Measurements from ENCODE around the gene XIAP.
"Not testable (repeated sequence)": the region's sequence is repeated elsewhere in the genome, so short reads cannot be mapped to it uniquely, and the experiment has no call there.

XIAP gene

DNA sequence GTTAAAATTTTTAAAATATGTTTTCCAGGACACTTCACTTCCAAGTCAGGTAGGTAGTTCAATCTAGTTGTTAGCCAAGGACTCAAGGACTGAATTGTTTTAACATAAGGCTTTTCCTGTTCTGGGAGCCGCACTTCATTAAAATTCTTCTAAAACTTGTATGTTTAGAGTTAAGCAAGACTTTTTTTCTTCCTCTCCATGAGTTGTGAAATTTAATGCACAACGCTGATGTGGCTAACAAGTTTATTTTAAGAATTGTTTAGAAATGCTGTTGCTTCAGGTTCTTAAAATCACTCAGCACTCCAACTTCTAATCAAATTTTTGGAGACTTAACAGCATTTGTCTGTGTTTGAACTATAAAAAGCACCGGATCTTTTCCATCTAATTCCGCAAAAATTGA, 49.7 kb downstream of the XIAP start:
- Mint-ChIP-seq H3K4me3 (no peak overlapping the region), H3K27ac (no peak overlapping the region), H3K9me3 (no peaks in the 10 kb centered on the region), H3K36me3 (no peaks in the 10 kb centered on the region), H3K27me3 (no peaks in the 10 kb centered on the region), H3K4me1 (peaks cover 13% of the 10 kb centered on the region)

DNA sequence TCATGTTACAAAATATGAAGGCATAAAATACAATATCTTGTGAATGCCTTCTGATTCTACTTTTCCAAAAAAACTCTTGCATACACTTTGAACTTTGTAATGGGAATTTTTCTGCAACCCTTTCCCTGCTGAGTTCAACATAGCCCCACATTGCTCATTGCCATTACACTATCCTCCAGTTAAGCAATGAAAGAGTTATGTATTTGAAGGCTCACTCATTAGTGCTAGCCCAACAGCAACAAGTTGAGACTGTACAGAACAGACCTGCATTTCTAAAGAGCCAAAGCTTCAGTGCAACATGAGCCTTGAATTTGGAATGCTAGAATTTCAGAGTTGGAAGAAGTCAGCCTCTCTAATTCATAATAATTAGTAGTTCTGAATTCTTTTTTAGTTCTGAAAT, 57.2 kb downstream of the XIAP start:
- Mint-ChIP-seq H3K4me1 (no peaks in the 10 kb centered on the region), H3K4me3 (no peak overlapping the region), H3K36me3 (no peaks in the 10 kb centered on the region), H3K27ac (no peak overlapping the region), H3K9me3 (no peaks in the 10 kb centered on the region), H3K27me3 (no peaks in the 10 kb centered on the region)

DNA sequence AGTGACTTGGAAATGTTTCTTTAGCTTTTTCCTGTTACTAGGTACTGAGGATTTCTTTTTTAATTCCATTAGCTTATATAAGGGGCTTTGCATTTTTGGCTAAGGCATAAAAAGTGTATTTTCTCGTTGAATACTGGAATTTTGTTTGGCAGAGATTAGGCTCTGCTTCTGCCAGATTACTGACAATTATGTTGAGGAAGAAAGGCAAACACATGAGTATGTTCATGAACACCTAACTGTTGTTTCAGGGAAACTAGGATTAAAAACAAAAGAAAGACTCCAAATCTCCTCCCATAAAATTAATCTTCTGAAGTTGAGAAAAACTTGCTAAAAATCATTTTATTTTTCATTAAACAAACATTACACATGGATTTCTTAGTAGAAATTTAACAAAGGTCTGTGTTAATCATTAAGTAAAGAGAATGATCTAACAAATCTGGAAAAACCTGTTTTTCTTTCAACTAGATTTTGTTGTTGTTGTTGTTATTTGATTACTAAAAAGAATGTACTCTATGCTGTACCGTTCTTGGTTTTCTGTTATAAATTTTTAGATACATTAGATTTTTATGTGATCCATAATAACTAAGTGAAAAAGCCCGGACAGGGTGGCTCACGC, 58.4 kb downstream of the XIAP start:
- no peaks in the 10 kb centered on the region for H3K36me3 Mint-ChIP-seq
- H3K27ac Mint-ChIP-seq, result no peak overlapping the region
- no peak overlapping the region for H3K4me3 Mint-ChIP-seq
- H3K27me3 Mint-ChIP-seq, result no peaks in the 10 kb centered on the region
- no peaks in the 10 kb centered on the region for H3K9me3 Mint-ChIP-seq
- H3K4me1 Mint-ChIP-seq, result no peaks in the 10 kb centered on the region

DNA sequence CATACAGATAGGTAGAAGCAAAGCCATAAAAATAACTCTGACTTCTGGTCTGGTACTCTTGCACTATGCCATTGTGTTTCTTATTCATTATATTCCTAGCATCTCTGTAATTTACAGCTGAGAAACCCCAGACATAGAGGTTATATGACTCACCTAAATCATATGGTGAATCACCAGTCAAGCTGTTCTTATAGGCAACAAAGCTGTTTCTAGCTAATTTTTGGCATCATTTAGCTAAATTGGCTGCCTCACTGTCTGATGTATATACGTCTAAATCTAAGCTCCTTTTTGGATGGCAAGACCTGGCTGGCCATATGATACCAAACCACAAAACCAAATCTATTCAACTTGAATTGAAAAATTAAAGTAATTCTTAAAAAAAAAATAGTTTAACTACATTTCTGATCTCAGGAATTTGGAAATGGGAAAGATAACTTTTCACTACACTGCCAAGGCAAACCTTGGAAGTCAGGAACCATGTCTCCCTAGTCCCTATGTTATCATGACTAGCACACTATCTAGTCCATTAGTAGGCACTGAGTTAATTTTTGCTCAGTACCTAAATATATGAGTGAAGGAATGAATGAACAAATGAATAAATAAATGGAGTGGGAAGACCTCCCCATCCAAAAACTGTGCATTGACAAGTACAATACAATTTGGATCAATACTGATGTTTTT, 60.4 kb downstream of the XIAP start:
- H3K27ac Mint-ChIP-seq, result no peak overlapping the region
- no peaks in the 10 kb centered on the region for H3K9me3 Mint-ChIP-seq
- no peaks in the 10 kb centered on the region for H3K36me3 Mint-ChIP-seq
- no peak overlapping the region for H3K4me3 Mint-ChIP-seq
- no peaks in the 10 kb centered on the region for H3K27me3 Mint-ChIP-seq
- no peaks in the 10 kb centered on the region for H3K4me1 Mint-ChIP-seq

DNA sequence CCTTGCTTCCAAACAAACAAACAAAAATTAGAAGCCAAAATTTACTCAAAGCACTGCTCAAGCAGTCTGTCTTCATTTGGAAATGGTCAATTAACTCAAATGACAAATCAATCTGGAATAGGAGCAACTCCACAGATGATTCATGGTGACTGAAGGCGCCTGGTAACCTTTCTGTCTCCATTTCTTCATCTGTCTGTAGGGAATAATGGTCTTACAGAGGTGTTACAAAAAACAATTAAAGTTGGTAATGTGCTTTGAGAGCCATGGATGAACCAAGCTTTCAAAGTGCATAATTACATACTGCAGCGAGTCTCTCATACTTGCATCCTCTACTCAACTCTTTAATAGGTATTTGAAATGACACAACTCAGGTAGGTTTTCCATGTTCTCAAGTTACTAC, 63.4 kb downstream of the XIAP start:
- no peaks in the 10 kb centered on the region for H3K36me3 Mint-ChIP-seq
- H3K27ac Mint-ChIP-seq, result no peak overlapping the region
- H3K4me3 Mint-ChIP-seq, result no peak overlapping the region
- no peaks in the 10 kb centered on the region for H3K27me3 Mint-ChIP-seq
- no peaks in the 10 kb centered on the region for H3K4me1 Mint-ChIP-seq
- no peaks in the 10 kb centered on the region for H3K9me3 Mint-ChIP-seq

DNA sequence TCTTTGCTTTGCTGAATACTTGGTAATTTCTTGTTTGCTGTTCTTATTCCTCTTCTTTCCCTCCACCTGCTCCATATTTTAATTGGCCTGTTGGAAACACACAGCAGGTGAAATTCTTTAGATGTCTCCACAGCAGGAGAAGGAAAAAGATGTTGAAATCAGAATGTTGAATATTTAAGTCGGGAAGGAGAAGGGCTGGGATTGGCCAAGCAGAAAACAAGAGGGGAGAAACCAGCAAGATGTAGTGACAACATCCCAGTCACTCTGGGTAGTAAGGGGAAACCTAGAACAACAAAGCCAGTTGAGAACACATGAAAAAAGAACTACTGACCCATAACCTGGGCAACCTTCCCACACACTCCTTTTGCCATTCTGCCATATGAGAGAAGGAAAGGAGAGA, 64.3 kb downstream of the XIAP start:
- no peaks in the 10 kb centered on the region for H3K36me3 Mint-ChIP-seq
- H3K27me3 Mint-ChIP-seq, result no peaks in the 10 kb centered on the region
- H3K4me3 Mint-ChIP-seq, result no peak overlapping the region
- H3K9me3 Mint-ChIP-seq, result no peaks in the 10 kb centered on the region
- H3K27ac Mint-ChIP-seq, result no peak overlapping the region
- no peaks in the 10 kb centered on the region for H3K4me1 Mint-ChIP-seq

DNA sequence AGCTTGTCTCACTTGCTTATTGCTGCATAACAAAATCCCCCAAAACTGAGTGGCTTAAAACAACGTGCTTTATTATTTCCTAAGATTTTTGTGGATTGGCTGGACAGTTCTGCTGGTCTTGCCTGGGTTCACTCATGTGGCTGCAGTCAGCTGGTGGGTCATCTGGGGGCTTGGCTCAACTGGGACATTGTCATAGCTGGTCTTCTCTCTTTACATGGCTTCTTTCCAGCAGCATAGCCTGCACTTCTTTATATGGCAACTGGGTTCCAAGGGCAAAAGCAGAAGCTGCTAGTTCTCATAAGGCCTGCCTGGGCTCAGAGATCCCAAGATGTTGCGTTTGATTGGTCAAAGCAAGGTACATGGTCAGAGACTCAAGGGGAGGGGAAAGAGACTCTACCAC, 68.0 kb downstream of the XIAP start:
- Mint-ChIP-seq H3K27me3 (no peaks in the 10 kb centered on the region), H3K4me1 (no peaks in the 10 kb centered on the region), H3K4me3 (no peak overlapping the region), H3K9me3 (no peaks in the 10 kb centered on the region), H3K36me3 (no peaks in the 10 kb centered on the region), H3K27ac (no peak overlapping the region)

DNA sequence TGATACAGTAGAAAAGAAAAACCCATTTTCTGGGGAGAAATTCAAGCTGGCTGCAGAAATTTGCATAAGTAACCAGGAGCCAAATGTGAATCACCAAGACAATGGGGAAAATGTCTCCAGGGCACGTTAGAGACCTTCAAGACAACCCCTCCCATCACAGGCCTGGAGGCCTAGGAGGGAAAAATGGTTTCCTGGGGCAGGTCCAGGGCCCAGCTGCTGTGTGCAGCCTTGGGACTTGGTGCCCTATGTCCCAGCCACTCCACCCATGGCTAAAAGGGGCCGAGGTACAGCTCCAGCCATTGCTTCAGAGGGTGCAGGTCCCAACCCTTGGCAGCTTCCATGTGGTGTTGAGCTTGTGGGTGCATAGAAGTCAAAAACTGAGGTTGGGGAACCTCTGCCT, 72.2 kb downstream of the XIAP start:
- not testable (repeated sequence) for H3K27me3 Mint-ChIP-seq, H3K36me3 Mint-ChIP-seq, H3K9me3 Mint-ChIP-seq, H3K27ac Mint-ChIP-seq, H3K4me3 Mint-ChIP-seq, H3K4me1 Mint-ChIP-seq

DNA sequence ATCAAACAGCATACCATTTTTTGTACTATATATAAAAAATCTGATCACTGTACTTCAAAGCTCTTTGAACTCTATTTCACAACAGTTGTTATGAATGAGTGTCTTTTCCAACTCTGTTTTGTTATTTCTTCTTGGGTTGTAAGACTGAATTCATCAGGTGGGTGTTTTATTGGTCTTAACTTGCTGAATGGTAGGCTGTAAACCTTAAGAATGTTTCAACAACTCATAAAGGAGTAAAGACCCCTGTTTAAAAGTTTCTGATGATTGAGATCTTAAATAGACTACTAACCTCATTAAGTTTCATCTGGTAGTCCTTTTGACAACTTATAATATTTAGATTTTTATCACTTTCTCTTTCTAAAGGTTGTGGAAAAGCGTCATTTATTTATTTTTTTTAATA, 83.2 kb downstream of the XIAP start:
- Mint-ChIP-seq H3K9me3 (no peaks in the 10 kb centered on the region), H3K27ac (no peak overlapping the region), H3K27me3 (no peaks in the 10 kb centered on the region), H3K36me3 (no peaks in the 10 kb centered on the region), H3K4me1 (no peaks in the 10 kb centered on the region), H3K4me3 (no peak overlapping the region)

DNA sequence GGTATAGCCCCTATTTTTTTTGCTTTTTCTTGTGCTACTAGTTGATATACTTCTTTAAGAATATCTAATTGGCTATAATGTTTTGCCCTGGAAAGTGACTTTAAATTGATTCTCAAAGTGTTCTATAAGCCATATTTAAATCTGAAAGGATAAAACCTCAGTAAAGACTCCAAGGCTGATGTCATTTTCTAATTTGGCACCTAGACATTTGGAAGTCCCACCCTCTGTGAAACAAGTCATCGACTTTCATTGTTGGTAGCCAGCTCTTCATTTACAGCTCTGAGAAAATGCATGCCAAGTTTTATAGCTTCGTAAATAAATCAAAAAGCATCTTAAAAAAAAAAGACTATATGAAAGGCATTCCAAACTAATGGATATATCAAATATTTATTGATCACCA, 83.6 kb downstream of the XIAP start:
- Mint-ChIP-seq H3K27me3 (no peaks in the 10 kb centered on the region), H3K4me3 (no peak overlapping the region), H3K36me3 (no peaks in the 10 kb centered on the region), H3K4me1 (no peaks in the 10 kb centered on the region), H3K9me3 (no peaks in the 10 kb centered on the region), H3K27ac (no peak overlapping the region)

DNA sequence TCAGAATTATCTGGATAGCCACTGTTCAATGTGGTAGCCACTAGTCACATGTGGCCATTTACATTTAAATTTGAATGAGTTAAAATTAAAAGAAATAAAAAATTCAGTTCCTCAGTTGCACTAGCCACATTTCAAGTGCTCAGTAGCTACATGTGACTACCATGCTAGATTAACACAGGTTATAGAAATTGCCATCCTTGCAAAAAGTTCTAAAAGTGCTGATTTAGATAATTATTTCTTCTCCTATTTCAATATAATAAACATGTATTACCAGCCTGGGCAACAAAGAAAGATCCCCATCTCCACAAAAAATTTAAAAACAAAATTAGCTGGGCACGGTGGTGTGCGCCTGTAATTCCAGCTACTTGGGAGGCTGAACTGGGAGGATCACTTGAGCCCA, 90.0 kb downstream of the XIAP start:
- Mint-ChIP-seq H3K4me3 (no peak overlapping the region), H3K36me3 (no peaks in the 10 kb centered on the region), H3K4me1 (no peaks in the 10 kb centered on the region), H3K9me3 (no peaks in the 10 kb centered on the region), H3K27me3 (no peaks in the 10 kb centered on the region), H3K27ac (no peak overlapping the region)

DNA sequence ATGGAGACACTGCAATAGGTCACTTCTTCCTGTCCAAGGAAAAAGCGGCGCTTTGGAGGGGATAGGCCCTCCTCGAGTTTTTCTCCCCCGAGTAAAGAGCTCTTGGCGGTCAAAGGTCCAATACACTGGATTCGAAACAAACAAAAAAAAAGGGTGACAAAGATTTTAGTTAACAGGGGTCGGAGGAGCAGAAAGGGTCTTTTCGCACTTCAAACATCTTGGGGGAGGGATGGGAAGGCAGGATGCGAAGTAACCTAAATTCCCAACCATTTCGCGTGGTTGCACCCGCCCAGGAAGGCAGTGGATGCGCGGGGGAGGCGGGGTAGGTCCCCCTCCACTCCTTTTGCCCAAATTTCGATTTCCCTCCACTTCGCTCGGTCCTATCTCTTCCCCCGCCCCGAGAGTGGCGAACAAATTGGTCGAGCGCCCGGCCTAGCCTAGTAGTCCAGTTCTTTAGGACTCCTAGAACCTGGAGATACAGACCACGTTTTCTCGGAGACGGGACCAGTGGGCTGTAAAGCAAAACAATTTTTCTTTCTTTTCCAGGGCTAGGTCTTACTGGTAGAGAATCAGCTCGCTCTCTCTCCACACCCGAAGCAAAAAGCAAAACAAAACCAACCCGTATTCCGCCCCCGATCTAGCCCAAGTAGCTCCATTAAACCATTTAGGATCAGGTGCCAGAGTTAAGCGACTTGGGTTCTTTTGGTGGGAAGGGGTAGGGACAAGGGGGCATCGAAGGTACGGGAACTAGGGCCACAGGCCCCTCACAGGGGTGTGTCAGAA, 99.6 kb downstream of the XIAP start:
- no peaks in the 10 kb centered on the region for H3K36me3 Mint-ChIP-seq
- H3K4me3 Mint-ChIP-seq, result peak overlapping the region; percentile 99
- no peaks in the 10 kb centered on the region for H3K9me3 Mint-ChIP-seq
- peaks cover 15% of the 10 kb centered on the region for H3K4me1 Mint-ChIP-seq
- H3K27me3 Mint-ChIP-seq, result no peaks in the 10 kb centered on the region
- H3K27ac Mint-ChIP-seq, result peak overlapping the region; percentile 99

DNA sequence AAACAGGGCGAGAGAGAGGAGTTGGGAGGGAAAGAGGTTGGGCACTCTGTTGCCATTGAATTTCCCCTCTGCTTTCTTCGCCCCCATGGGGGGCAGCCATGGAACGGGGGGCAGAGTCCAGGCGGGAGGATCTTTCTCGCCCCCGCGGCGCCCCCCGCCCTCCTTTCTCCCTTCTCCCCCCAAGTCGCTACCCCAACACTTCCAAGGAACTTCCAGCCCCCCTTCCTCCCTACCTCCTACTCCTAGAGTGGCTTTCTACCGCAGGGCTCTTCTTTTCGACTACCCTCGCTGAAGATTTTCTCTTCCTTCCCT, 101.1 kb downstream of the XIAP start:
- Mint-ChIP-seq H3K27ac (peak overlapping the region; percentile 99), H3K27me3 (no peaks in the 10 kb centered on the region), H3K9me3 (no peaks in the 10 kb centered on the region), H3K4me1 (peaks cover 30% of the 10 kb centered on the region), H3K4me3 (peak overlapping the region; percentile 99), H3K36me3 (no peaks in the 10 kb centered on the region)

DNA sequence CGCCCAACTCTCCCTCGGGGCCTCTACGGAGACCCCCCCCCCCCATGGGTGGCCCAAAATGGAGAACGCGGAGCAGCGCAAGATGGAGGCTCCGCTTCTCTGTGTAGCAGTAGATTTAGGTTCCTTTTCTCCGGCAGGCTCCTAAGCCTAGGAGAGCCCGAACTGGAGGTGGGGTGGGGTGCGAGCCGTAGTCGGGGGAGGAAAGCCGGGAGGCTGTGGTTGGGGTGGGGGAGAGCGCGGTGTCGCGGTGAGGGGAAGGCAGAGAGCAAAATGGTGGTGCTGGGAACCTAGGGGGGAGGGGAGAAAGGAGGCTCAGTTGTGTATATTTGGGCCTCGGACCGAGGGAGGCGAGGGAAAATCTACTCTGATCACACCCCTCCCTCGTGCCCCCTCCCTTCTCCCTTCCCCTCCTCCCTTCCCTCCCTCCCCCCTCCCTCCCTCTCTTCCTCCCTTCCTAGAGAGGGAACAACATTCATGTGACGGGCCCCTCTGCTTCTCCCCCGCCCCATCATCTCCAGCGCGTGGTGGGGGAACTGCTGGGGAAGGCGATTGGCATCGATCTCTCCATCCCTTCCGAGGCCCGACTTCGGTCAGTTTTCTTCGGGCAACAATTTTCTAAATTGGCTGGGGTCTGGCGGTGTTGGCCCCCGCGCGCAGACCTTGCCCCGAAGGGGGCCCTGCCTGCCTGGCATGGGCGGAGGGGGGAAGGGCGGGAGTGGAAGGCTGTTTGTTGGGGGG, 101.6 kb downstream of the XIAP start, which contains the start of gene STAG2:
TSS of gene STAG2 (plus strand) at position 439 of the 738 bp plus-strand sequence. CDS start 60,922 bp downstream, outside the sequence.
- peak within 1 kb of the TSS; percentile 99 for H3K4me3 Mint-ChIP-seq
- H3K36me3 Mint-ChIP-seq, result no peaks in the 10 kb centered on the region
- peaks cover 34% of the 10 kb centered on the region for H3K4me1 Mint-ChIP-seq
- H3K9me3 Mint-ChIP-seq, result no peaks in the 10 kb centered on the region
- H3K27me3 Mint-ChIP-seq, result no peaks in the 10 kb centered on the region
- H3K27ac Mint-ChIP-seq, result peak within 1 kb of the TSS; percentile 99

DNA sequence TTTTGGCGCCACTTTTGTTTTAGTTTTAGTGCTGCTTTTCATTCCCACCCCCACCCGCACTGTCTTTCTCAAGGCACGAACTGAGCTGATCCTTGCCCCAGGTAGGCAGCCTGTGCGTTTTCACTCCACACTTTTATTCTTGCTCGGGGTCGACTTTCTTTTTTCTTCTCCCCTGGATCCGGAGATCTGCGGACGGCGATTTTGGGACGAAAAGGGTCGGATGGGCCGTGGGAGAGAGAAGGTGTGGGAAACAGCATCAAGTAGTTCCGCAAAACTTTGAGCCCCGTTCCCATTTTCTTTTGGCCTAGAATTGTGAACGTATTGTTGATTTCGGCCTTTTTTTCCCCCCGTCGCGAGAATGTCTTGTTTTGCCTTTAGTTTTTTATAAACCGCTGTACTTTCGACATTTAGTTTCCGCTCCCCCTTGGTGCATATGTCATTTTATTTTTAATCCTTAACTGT, 102.2 kb downstream of the XIAP start:
- Mint-ChIP-seq H3K27me3 (no peaks in the 10 kb centered on the region), H3K4me1 (peaks cover 39% of the 10 kb centered on the region), H3K36me3 (no peaks in the 10 kb centered on the region), H3K27ac (peak overlapping the region; percentile 99), H3K9me3 (no peaks in the 10 kb centered on the region), H3K4me3 (peak overlapping the region; percentile 99)

Data from activated naive CD4-positive, alpha-beta T cell treated with anti-CD3 and anti-CD28 coated beads, Interleukin-2, amount 50 U/mL, for 24 hours (primary cell).